Erythroblast (primary cell): ENCODE data around the gene KAZN.
A peak's percentile ranks its signal among the peaks of the same experiment; 100 is the strongest.

Source experiments
- DNase-seq, 2 experiments: peaks; one replicate each; lab custom pipeline; 2025; lab: John Stamatoyannopoulos, UW
- GATA1 ChIP-seq: IDR thresholded peaks from 2 replicates; pipeline ENCODE4 v1.6.1; 2011; ENCODE audit warnings: low read depth, mild to moderate bottlenecking, control low read depth, low read length, moderate library complexity
- POLR2A ChIP-seq: IDR thresholded peaks from 2 replicates; pipeline ENCODE4 v1.6.1; 2011; ENCODE audit warnings: mild to moderate bottlenecking, low read length

Gene KAZN

DNA sequence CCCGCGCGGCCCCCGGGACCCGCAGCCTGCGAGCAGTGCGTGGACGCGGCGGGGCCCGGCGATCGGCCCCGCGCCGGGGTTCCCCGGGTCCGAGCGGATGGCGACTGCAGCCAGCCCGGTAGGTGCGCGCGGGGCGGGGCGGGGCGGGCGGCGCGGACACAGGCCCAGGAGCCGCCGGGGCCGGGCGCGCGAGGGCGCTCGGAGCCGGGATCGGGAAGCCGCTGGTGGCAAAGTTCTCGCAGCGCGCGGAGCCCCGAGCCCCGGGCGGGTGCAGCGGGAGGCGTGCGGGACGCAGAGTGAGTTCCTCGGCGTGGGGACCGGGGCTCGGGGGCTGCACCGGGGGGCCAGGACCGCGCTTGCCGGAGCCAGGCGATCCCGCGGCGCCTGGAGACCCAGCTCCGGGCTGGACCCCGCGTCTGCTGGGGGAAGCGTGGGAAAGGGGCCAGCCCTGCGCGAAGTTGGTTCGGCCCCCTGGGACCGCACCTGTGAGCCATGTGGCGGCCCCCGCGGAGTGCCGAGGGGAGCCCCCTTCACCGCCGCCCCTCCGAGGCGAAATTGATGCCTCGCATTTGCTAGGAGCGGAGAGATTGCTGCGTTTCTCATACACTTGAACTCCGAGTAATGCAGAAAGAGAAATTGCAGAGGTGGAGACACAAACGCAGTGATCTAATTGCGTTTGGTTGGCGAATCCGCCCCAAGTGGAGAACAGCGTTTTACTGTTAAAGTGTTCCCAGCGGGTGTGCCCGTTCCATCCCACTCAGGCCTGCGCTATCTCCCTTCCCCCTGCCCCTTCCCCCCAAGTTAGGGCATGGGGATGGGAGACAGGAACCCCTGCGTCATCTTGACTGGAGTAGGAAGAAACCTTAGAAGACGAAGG is 326.2 kb downstream of the KAZN start:
- peak in 1 of 2 experiments; percentile 8 for DNase-seq
- no peak for TF ChIP-seq POLR2A
- no peak for TF ChIP-seq GATA1

DNA sequence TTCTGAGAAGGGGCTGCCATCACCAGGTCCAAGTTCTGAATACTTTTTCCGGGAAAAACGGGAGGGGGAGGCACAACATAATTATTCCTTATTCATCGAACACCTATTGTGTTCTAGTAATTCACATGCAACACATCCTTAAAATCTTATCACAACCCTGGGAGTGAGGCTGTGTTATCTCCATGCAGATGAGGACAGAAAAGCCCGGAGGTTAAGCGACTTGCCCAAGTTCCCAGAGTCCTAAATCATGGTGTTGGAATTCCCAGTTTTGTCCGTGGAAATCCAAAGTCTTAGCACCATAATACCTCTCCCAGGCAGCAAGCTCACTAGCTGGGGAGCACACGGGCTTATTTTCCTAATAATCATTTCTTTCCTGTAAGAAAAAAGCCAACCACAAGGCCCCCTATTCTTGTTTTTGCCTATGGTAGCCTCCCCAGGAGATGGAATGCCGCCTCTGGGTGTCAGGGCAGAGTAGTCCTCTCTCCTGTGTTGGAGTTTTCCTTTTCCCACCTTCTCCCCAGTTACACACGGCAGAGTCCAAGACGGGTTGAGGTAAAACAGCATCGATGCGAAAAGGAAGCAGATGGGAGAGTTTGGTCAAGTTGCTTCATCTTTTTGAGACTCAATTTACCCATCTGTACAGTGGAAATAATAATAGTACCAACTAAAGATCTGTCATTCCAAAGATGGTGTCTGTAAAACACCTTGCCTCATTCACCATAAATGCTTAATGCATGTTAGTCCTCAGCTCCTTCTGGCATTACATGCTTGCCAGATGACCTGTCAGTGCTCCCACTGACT is 327.1 kb downstream of the KAZN start:
- TF ChIP-seq POLR2A (no peak), GATA1 (no peak)
- DNase-seq: no peak

DNA sequence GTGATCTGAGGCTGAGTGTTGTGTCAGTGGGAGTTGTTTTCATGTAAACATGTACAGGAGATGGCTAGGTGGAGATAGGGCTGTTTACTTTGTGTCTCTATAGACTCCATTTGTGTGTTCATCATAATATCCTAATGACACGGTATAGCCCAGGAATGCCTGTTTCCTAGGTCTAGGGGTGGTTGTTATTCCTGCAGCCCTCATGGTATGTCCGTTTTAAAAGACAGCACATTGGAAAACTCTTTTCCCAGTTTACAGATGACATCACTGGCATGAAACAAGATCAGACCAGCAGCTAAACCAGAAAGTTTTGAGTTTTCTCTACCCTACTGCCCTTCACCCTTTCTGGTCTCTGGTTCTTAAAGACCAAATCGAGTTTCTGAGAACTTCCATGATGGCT is 327.7 kb downstream of the KAZN start:
- TF ChIP-seq POLR2A (no peak), GATA1 (no peak)
- DNase-seq: no peak

DNA sequence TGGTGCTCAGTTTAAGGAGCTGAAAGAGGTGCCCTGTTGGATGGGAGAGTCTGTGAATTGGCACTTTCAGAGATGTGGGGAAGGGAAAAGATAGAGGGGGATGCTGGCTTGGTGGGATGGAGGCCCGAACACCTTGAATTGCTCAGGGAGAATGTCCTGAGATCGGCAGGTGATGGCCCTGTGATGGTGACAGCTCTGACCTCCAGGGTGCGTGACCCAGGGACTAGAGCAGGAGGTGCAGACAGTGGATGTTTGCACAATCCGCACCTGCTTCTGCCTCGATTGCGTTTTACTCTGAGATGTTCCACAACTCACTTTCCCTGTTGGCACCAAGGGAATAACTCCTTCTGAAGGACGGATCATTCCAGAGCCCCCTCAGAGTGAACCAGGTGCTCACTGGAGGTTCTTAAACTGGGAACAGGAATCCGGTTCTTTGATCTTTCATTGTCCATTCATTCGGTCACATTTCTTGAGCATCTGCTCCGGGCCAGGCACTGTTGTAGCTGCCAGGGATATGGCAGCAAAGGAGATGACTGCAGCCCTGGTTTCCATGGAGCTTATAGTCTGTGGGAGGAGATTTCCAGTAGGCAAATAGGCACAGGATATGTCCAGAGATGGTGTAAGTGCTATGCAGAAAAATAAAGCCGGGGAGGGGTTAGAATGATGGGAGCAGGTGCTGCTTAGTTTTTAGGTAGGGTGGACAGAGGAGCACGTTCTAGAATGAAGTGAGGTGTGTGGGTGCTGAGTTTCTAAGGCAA is 328.5 kb downstream of the KAZN start:
- TF ChIP-seq GATA1 (no peak), POLR2A (no peak)
- no peak for DNase-seq

DNA sequence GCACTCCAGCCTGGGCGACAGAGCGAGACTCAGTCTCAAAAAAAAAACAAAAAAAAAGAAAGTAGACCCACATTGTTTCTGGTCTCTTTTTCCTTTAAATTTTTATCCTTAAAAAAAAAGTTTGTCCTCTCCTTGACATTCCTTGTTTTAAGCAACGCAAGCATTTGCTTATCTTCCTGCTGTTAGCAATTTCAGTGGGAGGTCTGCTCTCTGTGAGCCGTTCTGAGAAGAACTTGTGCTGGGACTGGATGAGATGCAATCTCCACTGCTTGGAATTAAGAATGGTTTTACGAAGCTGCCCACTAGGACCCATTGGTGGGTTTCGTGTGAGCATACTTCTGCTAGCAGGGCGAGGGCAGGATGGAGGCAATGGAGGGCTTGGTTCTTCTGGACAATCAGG is 329.9 kb downstream of the KAZN start:
- TF ChIP-seq POLR2A (no peak), GATA1 (no peak)
- no peak for DNase-seq

DNA sequence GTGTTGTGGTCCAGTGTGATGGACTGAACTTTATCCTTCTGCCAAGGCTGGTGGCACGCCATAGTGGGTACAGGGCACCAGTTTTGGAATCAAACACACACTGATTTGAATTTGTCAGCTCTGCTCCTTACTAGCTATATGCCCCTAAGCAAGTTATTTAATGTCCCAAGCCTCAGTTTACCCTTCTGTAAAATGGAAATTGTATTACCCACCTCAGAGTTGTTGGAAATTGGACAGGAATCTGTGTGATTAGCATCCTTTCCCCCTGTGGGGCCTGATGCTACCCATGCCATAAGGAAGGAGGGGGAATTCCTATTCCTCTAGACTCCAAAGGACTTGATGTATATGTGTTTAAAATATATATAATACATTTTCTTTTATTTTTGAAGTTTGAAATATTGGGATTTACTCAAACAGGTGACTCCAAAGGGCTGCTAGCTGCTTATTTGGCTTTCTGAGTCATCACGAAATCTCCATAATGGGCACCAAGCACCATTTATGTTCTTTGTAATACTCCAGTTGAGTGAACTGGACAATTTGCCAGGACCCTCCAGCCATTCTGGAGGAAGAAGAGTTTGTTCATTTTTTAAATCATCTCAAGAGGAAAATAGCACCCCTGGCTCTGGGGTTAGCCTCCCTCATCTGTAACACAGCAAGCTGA is 330.5 kb downstream of the KAZN start:
- DNase-seq: no peak
- TF ChIP-seq GATA1 (no peak), POLR2A (no peak)

DNA sequence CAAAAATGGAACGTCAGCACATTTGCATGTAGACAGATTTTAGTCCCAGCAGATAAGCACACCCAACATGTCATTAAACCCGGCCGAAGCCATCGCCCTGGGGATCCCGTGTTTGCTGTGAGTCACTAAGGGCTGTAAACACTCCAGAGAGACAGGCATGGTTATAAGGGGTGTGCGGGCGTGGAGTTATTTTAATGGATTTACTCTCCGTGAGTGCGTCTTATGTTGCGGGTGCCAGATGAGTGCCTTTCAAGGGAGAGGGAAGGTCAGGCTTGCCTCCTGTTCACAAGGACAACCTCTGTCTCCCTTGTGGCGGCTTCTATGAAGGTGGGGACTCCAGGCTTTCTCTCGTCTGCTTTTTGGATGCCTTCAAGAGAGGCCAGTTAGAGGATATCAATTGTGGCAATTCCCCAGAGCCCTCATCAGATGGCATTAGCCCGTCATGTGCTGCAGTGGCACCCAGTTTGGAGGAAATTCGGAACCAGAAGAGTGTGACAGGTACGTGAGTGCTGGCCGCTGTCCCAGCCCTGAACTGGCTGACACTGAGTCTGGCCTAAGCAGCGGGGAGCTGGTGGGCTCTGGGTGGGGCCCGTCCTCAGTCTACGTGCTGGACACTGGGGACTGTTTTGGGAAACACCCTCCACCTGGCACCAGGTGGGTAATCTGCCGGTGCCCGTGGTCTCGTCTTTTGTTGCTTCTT is 331.2 kb downstream of the KAZN start:
- no peak for DNase-seq
- no peak for TF ChIP-seq POLR2A
- no peak for TF ChIP-seq GATA1

DNA sequence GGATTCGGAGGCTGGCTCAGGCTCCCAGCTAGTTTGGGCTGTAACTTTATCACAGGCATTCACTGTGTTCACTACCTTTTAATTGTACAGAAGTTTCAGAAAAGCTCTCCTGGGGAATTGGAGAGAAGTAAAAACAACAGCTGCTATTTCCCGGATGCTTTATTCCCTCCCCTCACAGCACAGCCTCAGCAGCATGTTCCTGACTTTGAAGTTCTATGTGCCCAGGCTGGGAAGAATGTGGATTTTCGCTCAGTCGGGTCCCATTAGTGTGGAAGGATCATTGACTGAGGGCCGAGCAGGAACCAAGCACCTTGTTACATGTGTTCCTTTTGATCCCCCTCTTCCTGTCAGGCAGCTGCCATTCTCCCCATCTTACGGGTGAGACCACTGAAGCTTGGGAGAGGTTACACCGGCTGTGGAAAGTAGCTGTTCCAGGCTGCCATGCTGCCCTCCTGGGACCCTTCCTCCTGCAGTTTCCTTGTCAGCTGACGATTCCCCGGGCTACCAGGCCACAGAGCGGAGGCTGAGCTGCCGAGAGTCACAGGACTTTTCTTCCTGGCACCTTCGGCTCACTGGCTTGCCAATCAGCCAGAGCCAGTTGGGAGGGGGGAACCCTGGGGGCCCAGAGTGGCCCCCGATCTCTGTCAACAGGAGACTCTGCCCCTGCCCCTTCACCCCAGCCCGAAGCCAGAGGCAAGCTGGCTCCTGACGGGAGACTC is 331.9 kb downstream of the KAZN start:
- DNase-seq: no peak
- no peak for TF ChIP-seq POLR2A
- TF ChIP-seq GATA1: no peak

DNA sequence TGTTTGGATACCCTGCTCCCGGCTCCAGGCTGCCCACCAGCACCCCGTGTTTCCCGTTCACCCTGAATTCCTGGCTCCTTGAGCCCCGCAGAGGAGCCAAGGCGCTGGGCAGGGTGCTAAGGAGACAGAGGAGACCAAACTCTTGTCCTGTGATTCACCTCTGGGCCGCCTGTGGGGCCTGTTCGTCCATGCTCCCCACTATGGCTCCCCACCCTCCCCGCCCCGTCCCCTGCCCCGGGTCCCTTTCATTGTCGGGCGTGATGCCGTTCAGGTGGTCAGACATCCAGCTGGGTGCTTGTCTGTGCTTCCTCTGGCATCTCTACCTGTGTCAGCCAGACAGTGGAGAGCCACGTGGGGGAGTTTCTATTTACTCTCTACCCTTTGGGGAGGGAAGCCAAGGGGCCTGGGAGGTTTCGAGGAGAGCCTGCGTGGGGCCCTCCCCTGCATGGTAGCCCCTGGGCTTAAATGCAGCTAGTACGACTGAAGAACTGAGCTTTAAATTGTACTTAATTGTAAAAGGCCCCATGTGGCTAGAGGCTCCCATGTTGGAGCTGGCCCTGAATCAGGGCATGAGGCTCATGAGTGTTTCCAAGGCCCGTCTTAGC is 333.7 kb downstream of the KAZN start:
- TF ChIP-seq POLR2A (no peak), GATA1 (no peak)
- no peak for DNase-seq

DNA sequence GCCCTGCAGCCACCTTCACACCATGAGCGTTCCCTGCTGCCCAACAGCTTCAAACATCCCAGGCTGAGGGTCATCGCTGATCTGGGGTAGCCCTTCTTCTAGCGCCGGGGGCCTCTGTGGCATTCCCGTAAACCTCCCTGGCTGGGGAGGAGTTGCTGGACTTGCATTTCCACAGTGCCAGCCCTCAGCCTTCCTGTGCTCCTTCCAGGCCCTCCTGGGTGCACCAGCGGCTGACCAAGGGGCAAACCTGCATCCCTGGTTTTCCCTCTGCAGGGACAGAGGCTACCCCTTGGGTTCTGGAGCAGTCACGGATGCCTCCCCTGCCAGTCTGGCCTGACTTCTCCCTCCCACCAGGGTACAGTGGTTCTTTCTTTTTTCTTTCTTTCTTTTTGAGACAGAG is 336.4 kb downstream of the KAZN start:
- TF ChIP-seq POLR2A: no peak
- TF ChIP-seq GATA1: no peak
- DNase-seq: no peak

DNA sequence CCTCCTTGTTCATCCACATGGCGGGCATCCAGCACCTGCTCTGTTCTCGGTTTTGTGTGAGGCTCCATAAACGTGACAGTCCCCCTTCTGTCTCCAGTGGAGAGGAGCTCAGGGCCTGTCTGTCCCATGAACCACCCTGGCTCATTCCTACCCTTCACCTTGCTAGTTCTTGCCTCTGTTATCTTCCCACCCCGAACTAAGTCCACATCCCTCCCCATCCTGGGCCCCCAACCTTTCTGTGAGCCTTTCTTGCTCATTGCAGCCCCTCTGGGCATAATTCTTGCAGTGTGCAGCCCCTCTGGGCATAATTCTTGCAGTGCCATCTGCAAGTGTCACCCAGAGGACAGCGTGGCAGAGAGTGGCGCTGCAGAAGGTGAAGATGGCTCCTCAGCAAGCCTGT is 338.3 kb downstream of the KAZN start:
- DNase-seq: no peak
- no peak for TF ChIP-seq POLR2A
- no peak for TF ChIP-seq GATA1
